Gastroesophageal sphincter (tissue), 3 donors: ENCODE results near the gene KRTAP20-4.

ENCODE experiments used
- EP300 ChIP-seq: sonication (generic); formaldehyde crosslinking; IDR thresholded peaks from one replicate; pipeline ENCODE4 v1.6.1; 2017; ENCODE audit warnings: antibody characterized with exemption, mild to moderate bottlenecking
- TF ChIP-seq, protein P1 (sequence below), 4 experiments: fragments of 200-600 bp in 2 of 4; fragments of 450-650 bp in 2 of 4; sonication (generic) in 1 of 4; IDR thresholded peaks; one replicate each; pipeline ENCODE4 v1.5.1; 2017 to 2019; ENCODE audit warnings: antibody characterized with exemption in 4 of 4, mild to moderate bottlenecking in 2 of 4, moderate library complexity in 2 of 4

DNA sequence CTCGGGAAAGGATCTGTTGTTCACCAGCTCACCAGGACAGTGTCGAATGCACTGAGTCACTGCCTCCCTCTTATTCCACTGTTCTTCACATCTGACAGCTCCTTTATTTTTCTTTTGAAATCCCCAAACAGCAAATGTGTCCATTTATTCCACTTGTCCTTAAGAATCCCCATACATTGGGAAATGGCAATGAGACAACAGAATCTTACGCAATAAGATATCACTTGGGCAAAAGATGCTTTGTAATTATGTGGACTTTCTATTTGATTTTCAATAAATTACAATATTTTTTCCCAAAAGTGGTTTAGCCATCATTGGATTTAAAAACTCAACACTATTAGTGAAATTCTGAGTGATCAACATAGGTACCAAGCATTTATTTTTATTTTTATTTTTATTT is 18.3 kb downstream of the KRTAP20-4 start:
- TF ChIP-seq, protein P1, sequence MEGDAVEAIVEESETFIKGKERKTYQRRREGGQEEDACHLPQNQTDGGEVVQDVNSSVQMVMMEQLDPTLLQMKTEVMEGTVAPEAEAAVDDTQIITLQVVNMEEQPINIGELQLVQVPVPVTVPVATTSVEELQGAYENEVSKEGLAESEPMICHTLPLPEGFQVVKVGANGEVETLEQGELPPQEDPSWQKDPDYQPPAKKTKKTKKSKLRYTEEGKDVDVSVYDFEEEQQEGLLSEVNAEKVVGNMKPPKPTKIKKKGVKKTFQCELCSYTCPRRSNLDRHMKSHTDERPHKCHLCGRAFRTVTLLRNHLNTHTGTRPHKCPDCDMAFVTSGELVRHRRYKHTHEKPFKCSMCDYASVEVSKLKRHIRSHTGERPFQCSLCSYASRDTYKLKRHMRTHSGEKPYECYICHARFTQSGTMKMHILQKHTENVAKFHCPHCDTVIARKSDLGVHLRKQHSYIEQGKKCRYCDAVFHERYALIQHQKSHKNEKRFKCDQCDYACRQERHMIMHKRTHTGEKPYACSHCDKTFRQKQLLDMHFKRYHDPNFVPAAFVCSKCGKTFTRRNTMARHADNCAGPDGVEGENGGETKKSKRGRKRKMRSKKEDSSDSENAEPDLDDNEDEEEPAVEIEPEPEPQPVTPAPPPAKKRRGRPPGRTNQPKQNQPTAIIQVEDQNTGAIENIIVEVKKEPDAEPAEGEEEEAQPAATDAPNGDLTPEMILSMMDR (IDR thresholded peaks at IDR 0.05), result no peak
- TF ChIP-seq EP300, result no peak
